ENCODE results near the gene IGF2BP2.

- TF ChIP-seq, protein P1, sequence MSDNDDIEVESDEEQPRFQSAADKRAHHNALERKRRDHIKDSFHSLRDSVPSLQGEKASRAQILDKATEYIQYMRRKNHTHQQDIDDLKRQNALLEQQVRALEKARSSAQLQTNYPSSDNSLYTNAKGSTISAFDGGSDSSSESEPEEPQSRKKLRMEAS (IDR thresholded peaks at IDR 0.05), result no peak
- TF ChIP-seq EP300 (IDR thresholded peaks at IDR 0.05; ENCODE audit: borderline replicate concordance) (no peak), REST (IDR thresholded peaks at IDR 0.05; ENCODE audit: low read depth) (no peak), TAF1 (IDR thresholded peaks at IDR 0.05; ENCODE audit: low read depth) (no peak), EGR1 (IDR thresholded peaks at IDR 0.05) (no peak)
Observed at GRCh38 chr3:185830018-185830797, 5.4 kb upstream of the IGF2BP2 start.

All from Ishikawa (cell line).